Fibroblast of pulmonary artery (primary cell): ENCODE data around the gene RBM47.
"Not testable (repeated sequence)": the region's sequence is repeated elsewhere in the genome, so short reads cannot be mapped to it uniquely, and the experiment has no call there.

Experiments
- DNase-seq: peaks from one replicate; pipeline ENCODE4 v3.0.0-alpha.2; 2010; ENCODE audit warnings: low read depth
- H3K4me3 ChIP-seq: replicated peaks from 2 replicates; pipeline ENCODE4 v1.5.1; 2011; ENCODE audit warnings: low read depth, mild to moderate bottlenecking, control low read depth, low read length, moderate library complexity
- CTCF ChIP-seq: IDR thresholded peaks from 2 replicates; pipeline ENCODE4 v1.5.1; 2011; ENCODE audit warnings: mild to moderate bottlenecking, control low read depth, low read length, inconsistent platforms; ENCODE audit errors: missing control alignments

Gene RBM47

DNA sequence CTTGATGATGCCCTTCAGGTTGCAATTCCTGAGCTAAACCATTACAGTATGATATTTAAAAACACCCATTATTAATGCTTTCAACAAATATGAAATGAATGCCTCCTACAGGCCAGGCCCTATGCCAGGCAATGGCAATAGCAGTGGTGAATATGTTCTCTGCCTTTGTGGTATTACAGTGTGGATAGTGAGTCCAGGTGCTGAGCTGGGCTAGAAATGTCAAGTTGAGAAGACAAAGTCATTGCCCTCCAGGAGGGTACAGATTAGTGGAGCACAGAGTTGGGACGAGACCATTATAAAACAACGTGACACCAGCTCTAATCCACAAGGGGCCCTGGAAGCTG is 81.9 kb downstream of the RBM47 start:
- TF ChIP-seq CTCF: no peak
- H3K4me3 ChIP-seq: no peak overlapping the region
- DNase-seq: no peak

GRCh38 chr4:40546969-40547788 is 82.5 kb downstream of the RBM47 start:
- TF ChIP-seq CTCF: no peak
- no peak for DNase-seq
- H3K4me3 ChIP-seq: no peak overlapping the region

GRCh38 chr4:40546506-40546905 is 83.2 kb downstream of the RBM47 start:
- TF ChIP-seq CTCF: no peak
- H3K4me3 ChIP-seq: no peak overlapping the region
- DNase-seq: no peak

GRCh38 chr4:40545487-40545886 is 84.2 kb downstream of the RBM47 start:
- DNase-seq, H3K4me3 ChIP-seq: not testable (repeated sequence)

DNA sequence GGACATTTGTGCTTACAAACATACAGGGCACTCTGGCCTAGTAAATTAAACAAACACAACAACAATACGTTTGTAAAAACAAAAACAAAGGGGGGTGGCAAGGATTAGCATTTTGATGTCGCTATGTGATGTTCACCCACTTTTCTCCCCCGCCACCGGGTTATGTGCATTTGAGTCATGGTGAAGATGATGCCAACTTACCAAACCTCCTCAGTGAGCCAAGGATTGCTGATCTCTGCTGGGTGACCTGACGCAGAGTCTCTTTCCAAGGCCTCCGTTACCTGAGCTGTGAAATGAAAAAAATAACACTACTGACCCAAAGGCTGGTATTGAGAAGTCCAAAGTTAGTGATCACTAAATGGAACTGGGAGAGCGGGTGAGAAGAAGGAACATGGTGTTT is 85.4 kb downstream of the RBM47 start:
- H3K4me3 ChIP-seq: no peak overlapping the region
- no peak for TF ChIP-seq CTCF

GRCh38 chr4:40540800-40541199 is 88.9 kb downstream of the RBM47 start:
- peak; percentile 22 for DNase-seq
- no peak for TF ChIP-seq CTCF
- no peak overlapping the region for H3K4me3 ChIP-seq

More for the DNA sequence above, 85.4 kb downstream of the RBM47 start:
- no peak for DNase-seq

DNA sequence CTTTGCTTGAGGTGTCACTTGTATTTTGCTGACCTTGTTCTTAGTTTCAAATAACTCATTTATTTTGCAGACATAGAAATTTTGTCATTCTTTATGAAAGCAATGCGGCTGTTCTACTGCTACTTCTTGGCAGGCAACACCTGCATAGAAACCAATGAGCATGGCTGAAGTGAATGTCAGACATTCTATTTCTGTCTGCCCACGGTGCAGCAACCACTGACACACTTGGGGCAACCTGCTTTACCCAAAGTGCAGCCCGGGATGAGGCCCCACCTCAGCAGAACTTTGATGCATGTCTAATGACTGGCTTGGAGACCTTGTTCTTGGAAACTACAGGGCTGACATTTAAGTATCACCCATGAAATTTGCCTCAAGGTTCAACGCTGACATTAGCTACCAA is 93.6 kb downstream of the RBM47 start:
- no peak overlapping the region for H3K4me3 ChIP-seq
- no peak for DNase-seq
- TF ChIP-seq CTCF: no peak
